Femur (tissue), 1 donor: ENCODE results near the gene CLK2.
"Not testable (repeated sequence)": the region's sequence is repeated elsewhere in the genome, so short reads cannot be mapped to it uniquely, and the experiment has no call there.

Experiments
- DNase-seq: peaks from one replicate; pipeline ENCODE4 v3.0.0-alpha.2; 2017

CLK2 gene

GRCh38 chr1:155263067-155263466, 10.2 kb downstream of the CLK2 start:
- DNase-seq: no peak

- peak; percentile 97 for DNase-seq
These were observed 11.2 kb downstream of the CLK2 start, which contains the start of gene SCAMP3 for GRCh38 chr1:155261852-155262673. SCAMP3 (minus strand) TSS chr1:155262360; CDS start chr1:155262151, 209 bp downstream.

GRCh38 chr1:155261493-155261851, 11.8 kb downstream of the CLK2 start:
- no peak for DNase-seq

- no peak for DNase-seq
These were observed 13.0 kb downstream of the CLK2 start for GRCh38 chr1:155260276-155260675.

GRCh38 chr1:155256058-155256852, 17.0 kb downstream of the CLK2 start:
- DNase-seq: no peak

- DNase-seq: peak; percentile 95
These were observed 17.9 kb downstream of the CLK2 start, which contains the start of gene ENTREP3 for GRCh38 chr1:155255243-155256007. ENTREP3 (minus strand) TSS chr1:155255483; CDS start chr1:155254877, 606 bp downstream.

GRCh38 chr1:155254714-155255242, 18.5 kb downstream of the CLK2 start:
- peak; percentile 41 for DNase-seq

GRCh38 chr1:155254228-155254713, 19.0 kb downstream of the CLK2 start:
- no peak for DNase-seq

GRCh38 chr1:155253797-155254196, 19.5 kb downstream of the CLK2 start:
- no peak for DNase-seq

GRCh38 chr1:155253208-155253607, 20.1 kb downstream of the CLK2 start:
- DNase-seq: no peak

- DNase-seq: no peak
These were observed 21.7 kb downstream of the CLK2 start for GRCh38 chr1:155251566-155251965.

GRCh38 chr1:155250633-155251449, 22.5 kb downstream of the CLK2 start:
- DNase-seq: peak; percentile 95

- peak; percentile 41 for DNase-seq
These were observed 23.1 kb downstream of the CLK2 start for GRCh38 chr1:155250246-155250632.

GRCh38 chr1:155247667-155248553, 25.4 kb downstream of the CLK2 start:
- DNase-seq: no peak

- DNase-seq: not testable (repeated sequence)
These were observed 26.5 kb downstream of the CLK2 start for GRCh38 chr1:155246796-155247195.

- DNase-seq: no peak
These were observed 28.2 kb downstream of the CLK2 start for GRCh38 chr1:155245163-155245524.

- peak; percentile 99 for DNase-seq
These were observed 28.7 kb downstream of the CLK2 start for GRCh38 chr1:155244368-155245162.

- DNase-seq: no peak
These were observed 30.4 kb downstream of the CLK2 start for GRCh38 chr1:155242805-155243358.

GRCh38 chr1:155241841-155242264, 31.5 kb downstream of the CLK2 start:
- no peak for DNase-seq
